Hematopoietic multipotent progenitor cell treated with erythropoietin and hydrocortisone succinate and interleukin-3 and kit ligand, for 17 days (in vitro differentiated cells): ENCODE results near the gene MLLT1.

Source experiments
- DNase-seq: peaks from one replicate; pipeline ENCODE4 v3.0.0-alpha.2; 2015; ENCODE audit warnings: low spot score

MLLT1 gene

GRCh38 chr19:6234527-6234926, 45.2 kb downstream of the MLLT1 start:
- DNase-seq = no peak

DNA sequence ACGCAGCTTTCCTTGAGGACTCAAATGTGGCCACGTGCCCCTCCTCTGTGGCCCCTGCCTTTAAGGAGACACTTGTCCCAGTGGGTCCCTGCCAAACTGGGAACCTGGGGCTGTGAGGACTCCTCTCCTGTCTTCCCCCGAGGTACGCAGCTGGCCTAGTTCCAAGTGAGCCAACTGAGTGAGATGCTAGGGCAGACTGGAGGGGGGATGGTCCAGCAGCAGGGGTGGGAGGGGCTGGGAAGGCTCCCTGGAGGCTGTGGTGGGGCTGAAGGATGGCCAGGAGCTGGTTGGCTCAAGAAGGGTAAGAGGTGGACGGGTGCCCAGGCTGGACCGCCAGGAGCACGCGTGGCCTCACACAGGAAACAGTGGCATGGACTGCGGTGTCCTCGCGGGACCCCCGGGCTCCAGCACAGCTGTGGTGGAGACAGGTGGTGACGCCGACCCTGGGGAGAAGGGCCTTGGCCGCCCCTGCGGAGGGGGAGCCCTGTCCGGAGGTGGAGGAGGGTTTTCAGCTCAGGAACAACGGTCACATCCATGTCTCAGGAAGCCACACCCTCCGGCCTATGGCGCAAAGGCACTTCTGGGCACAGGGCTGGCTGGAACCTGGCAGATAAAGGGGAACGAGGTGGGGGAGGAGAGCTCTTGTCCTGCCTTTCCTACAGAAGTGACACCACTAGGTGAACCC, 45.8 kb downstream of the MLLT1 start:
- no peak for DNase-seq

GRCh38 chr19:6233056-6233826, 46.5 kb downstream of the MLLT1 start:
- DNase-seq = no peak

- DNase-seq = no peak
Observed at GRCh38 chr19:6232601-6233055, 47.1 kb downstream of the MLLT1 start.

GRCh38 chr19:6230991-6231448, 48.8 kb downstream of the MLLT1 start:
- no peak for DNase-seq

GRCh38 chr19:6229951-6230712, 49.6 kb downstream of the MLLT1 start:
- no peak for DNase-seq

- DNase-seq = no peak
Observed at GRCh38 chr19:6229216-6229913, 50.4 kb downstream of the MLLT1 start.

- DNase-seq = no peak
Observed at GRCh38 chr19:6228551-6229215, 51.1 kb downstream of the MLLT1 start.

GRCh38 chr19:6227936-6228325, 51.8 kb downstream of the MLLT1 start:
- DNase-seq = no peak

DNA sequence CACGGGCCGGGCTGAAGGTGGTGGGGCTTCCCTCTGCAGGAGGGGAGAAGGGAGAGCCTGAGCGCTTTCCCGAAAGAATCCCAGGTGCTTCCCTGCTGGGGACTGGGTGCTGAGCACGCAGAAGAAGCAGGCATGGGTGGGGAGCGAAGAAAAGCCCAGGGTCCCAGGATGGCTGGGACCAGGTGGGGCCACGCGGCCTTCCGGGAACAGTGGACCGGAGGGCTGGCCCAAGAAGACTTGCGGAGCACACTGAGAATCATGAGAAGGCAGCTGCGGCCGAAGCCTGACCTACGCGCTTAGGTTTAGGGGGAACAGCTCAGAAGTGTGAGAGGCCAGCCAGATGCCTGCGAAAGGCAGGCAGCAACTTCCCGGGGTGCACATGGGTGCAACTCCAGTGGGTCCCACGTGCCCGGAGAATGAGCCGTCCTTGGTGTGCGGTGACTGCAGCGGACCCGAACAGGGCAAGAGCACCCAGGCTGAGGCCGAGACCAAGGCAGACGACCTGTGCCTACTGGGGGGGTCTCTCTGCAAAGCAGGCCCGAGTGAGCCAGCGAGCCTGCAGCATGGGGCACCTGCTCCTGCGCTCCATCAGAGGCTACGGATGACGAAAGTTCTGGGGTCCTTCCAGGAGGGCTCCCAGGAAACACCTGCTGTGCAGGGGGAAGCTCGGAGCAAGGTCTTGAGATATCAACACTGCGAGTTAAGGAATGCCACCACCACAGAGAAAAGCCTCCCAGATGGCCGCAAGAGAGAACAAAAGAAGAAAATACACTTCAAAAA, 52.4 kb downstream of the MLLT1 start:
- DNase-seq = no peak

DNA sequence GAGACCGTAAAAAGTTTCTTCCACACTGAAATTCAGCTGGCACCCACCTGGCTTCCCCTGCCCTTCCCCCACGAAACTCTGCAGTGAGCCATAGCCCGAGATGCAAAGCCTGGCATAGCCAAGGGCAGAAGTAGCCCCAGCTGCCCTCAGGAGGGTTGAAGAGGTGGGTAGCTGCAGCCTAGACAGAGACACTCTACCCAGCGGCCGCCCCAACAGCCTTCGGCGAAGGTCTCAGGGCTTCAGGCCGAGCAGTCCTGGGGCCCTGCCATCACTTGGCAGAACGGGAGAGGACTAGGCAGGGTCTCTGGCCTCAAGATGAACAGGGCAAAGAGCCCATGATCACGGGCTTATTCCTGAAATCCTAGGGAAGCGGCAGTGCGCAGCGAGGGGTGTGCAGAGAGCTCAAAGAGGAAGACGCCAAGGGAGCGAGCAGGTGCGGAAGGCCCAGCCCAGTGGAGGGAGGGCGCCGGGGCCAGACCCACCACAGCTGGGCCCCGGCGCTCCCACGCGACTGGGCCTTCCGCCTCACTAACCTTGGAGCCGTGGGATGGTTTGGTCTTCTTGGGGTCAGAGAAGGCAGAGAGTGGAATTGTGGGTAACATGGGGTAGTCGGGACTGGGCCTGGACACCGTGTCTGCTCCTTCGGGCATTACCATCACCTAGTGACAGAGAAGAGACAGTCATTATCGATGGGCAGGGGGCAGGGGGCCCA, 53.2 kb downstream of the MLLT1 start:
- DNase-seq = no peak

DNA sequence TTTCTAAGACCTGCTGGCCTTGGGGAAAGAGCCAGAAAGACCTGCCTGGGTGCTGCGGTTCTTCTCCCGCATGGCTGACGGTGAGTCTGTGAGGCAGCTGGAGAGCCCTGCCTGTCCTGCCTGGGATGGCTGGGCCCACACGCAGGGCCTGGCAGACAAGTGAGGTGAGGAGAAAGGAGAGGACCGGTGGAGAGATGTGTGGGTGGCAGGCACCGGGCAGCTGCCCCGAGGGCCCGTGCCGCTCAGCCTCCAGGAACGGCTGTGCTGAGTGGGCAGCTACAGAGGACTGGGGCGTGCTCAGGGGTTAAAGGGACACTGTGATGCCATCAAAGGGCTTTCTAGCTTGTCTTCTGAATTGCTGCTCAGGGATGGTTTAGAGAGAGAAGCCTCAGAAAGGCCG, 53.8 kb downstream of the MLLT1 start:
- DNase-seq = no peak

GRCh38 chr19:6225232-6225865, 54.4 kb downstream of the MLLT1 start:
- DNase-seq = no peak

DNA sequence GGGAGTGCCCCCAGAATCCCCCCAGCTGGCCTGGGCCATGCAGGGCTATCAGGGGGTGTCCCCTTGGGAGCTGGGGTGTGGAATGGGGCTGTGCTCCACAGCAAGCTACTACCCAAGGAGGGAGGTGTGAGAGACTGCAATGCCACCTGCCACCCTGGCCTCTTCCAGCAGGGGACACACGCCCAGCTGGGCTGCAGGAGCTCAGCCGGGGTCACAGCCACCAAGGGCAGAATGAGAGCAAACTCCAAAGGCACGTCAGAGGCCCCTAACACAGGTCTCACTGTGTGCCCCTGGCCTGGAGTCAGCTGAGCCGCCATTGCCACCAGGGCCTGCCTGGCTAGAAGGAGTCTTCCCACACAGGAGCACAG, 55.5 kb downstream of the MLLT1 start:
- DNase-seq = no peak

DNA sequence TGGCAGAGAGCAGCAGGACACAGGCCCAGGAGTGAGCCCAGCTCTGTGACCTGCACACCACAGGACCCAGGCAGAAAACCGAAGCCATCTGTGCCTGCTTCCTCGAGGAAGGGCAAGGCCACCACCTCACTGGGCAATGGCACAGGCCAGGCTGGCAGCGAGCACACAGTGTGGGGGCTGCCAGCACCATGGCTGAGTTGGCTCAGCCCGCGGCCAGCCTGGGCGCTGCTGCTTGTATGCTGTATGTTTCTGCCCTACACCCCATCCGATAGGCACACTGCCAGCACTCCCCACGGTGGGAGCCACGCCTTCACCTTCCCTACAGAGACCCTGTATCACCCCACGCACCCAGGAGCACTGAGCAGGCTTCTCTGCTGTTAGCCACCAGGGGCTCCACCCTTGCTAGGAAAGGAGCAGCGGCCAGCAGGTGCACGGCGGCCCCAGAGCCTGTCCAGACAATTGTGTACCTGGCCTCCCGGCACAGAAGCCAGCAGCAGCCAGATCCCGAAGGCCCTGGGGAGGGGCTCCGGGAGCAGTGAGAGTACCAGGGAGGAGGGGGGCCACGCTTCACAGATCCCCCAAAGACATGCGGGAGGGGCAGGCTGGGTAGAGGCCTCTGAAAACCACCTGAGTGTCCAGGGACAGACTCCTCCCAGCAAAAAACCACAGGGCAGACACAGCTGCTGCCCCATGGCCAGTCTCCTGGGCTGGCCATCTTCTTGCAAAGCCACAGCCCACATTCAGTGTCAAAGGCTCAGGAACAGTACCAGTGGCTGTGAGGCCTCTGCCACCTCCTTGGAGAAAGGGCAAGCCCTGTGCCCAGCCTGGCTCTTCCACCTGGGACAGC, 56.1 kb downstream of the MLLT1 start:
- no peak for DNase-seq

GRCh38 chr19:6222884-6223283, 56.9 kb downstream of the MLLT1 start:
- no peak for DNase-seq

GRCh38 chr19:6221878-6222746, 57.7 kb downstream of the MLLT1 start:
- DNase-seq = no peak
